SH-SY5Y (cell line): ENCODE results near the gene PLCG2.

ENCODE experiments used
- GATA2 ChIP-seq: IDR thresholded peaks from 2 replicates; pipeline ENCODE4 v1.6.1; 2011; ENCODE audit warnings: mild to moderate bottlenecking, low read depth, low read length
- GATA3 ChIP-seq: IDR thresholded peaks from 2 replicates; pipeline ENCODE4 v1.6.1; 2011; ENCODE audit warnings: low read depth, mild to moderate bottlenecking, low read length, moderate library complexity

DNA sequence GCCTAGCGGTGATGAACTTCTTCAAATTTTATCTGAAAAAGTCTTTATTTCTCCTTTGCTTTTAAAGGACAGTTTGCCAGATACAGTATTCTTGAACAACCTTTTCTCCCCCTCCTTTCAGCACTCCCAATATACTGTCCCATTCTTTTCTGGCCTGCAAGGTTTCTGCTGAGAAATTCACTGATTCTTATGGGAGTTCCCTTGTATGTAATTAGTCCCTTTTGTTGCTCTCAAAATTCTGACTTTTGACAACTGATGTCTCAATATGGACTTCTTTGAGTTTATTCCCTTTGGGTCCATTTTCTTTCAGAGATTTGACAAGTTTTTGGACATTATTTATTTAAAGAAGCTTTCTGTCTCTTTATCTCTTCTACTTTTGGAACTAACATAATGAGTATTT lies 192.8 kb downstream of the PLCG2 start:
- no peak for TF ChIP-seq GATA3
- no peak for TF ChIP-seq GATA2
